ENCODE measurements around the gene ADRA2A. TPM values are rescaled to one million over a fixed set of nuclear protein-coding genes. Genes with fewer than 3 reads are reported as not detected.

The ADRA2A gene
- total RNA-seq: 0.07 to 0.17 TPM in 2 of 3 replicates, not detected in the other
- long read RNA-seq: 0 reads

- Mint-ChIP-seq H3K36me3 (ENCODE audit: low read depth) (no peaks in the 10 kb centered on the region), H3K4me1 (ENCODE audit: low read depth) (peaks cover 12% of the 10 kb centered on the region), H3K27me3 (ENCODE audit: low read depth) (peaks cover 61% of the 10 kb centered on the region), H3K27ac (ENCODE audit: unreplicated experiment) (no peak within 1 kb of the TSS), H3K9me3 (ENCODE audit: low read depth) (no peaks in the 10 kb centered on the region), H3K4me3 (ENCODE audit: unreplicated experiment) (peak within 1 kb of the TSS; percentile 67)
- DNase-seq (ENCODE audit: low spot score): no peak
- TF ChIP-seq, protein P1, sequence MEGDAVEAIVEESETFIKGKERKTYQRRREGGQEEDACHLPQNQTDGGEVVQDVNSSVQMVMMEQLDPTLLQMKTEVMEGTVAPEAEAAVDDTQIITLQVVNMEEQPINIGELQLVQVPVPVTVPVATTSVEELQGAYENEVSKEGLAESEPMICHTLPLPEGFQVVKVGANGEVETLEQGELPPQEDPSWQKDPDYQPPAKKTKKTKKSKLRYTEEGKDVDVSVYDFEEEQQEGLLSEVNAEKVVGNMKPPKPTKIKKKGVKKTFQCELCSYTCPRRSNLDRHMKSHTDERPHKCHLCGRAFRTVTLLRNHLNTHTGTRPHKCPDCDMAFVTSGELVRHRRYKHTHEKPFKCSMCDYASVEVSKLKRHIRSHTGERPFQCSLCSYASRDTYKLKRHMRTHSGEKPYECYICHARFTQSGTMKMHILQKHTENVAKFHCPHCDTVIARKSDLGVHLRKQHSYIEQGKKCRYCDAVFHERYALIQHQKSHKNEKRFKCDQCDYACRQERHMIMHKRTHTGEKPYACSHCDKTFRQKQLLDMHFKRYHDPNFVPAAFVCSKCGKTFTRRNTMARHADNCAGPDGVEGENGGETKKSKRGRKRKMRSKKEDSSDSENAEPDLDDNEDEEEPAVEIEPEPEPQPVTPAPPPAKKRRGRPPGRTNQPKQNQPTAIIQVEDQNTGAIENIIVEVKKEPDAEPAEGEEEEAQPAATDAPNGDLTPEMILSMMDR (IDR thresholded peaks at IDR 0.05): no peak
Measured at GRCh38 chr10:111076682-111077478, at the start of gene ADRA2A. ADRA2A (plus strand) TSS chr10:111077029; CDS start chr10:111077997, 968 bp downstream.

- peaks cover 27% of the 10 kb centered on the region for H3K9me3 Mint-ChIP-seq (ENCODE audit: low read depth)
- H3K4me1 Mint-ChIP-seq (ENCODE audit: low read depth): peaks cover 17% of the 10 kb centered on the region
- H3K36me3 Mint-ChIP-seq (ENCODE audit: low read depth): peaks cover 30% of the 10 kb centered on the region
- H3K4me3 Mint-ChIP-seq (ENCODE audit: unreplicated experiment): no peak overlapping the region
- no peak overlapping the region for H3K27ac Mint-ChIP-seq (ENCODE audit: unreplicated experiment)
- H3K27me3 Mint-ChIP-seq (ENCODE audit: low read depth): no peaks in the 10 kb centered on the region
- TF ChIP-seq, protein P1 (IDR thresholded peaks at IDR 0.05): no peak
- DNase-seq (ENCODE audit: low spot score): no peak
Measured at GRCh38 chr10:111030042-111030750, 46.6 kb upstream of the ADRA2A start.

DNA sequence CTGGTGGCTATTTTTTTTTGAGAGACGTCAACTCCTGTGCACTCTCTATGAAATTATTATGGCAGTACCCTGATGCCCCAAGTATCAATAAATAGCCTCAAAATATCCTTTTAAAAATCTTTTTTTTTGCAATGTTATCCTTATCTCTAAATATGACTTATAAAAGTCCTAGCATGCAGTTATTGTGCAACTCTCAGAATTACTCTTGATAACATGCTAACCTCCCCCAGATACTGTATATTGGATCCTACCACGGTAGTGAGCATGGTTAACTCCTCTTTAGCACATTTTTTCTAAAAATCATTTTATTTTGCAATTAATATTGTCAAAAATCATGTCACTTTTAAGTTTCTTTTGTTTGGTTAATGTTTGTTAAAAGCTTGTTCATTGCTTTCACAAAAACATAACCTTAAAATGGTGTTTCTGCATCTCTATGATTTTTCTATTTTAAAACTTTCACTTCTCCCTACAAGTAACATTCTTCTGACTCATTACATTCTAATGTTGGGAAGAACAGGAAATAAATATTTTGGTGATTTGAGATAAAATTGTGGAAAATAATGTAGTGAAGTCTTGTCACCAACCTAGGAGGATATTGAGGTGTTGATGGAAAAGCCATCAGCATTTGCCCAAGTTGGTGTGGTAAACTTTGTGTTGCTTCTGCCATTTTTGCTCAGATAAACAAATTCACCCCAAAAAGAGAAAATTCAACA is 42.1 kb upstream of the ADRA2A start:
- Mint-ChIP-seq H3K27me3 (ENCODE audit: low read depth) (no peaks in the 10 kb centered on the region), H3K9me3 (ENCODE audit: low read depth) (peaks cover 34% of the 10 kb centered on the region), H3K4me3 (ENCODE audit: unreplicated experiment) (no peak overlapping the region), H3K27ac (ENCODE audit: unreplicated experiment) (peak overlapping the region; percentile 54), H3K36me3 (ENCODE audit: low read depth) (peaks cover 25% of the 10 kb centered on the region), H3K4me1 (ENCODE audit: low read depth) (peaks cover 21% of the 10 kb centered on the region)
- DNase-seq (ENCODE audit: low spot score): no peak
- TF ChIP-seq, protein P1 (IDR thresholded peaks at IDR 0.05): no peak

DNA sequence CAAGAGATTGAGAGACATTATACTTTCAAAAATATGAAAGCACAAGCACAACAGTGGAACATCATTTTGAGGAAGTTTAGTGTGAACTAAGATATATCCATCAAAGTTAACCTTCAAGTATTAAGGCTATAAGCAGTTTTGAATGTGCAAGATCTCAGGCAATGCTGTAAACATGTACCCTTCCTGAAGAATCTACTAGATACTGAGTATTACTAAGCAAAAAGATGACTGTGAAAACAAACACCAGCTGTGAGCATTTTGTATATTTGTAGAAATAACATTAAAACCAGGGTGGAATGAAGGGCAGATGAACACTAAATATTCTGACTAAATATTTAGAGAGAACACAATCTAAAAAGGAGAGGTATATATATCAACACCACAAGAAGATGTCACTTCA is 41.3 kb upstream of the ADRA2A start:
- TF ChIP-seq, protein P1 (IDR thresholded peaks at IDR 0.05): no peak
- Mint-ChIP-seq H3K4me3 (ENCODE audit: unreplicated experiment) (no peak overlapping the region), H3K36me3 (ENCODE audit: low read depth) (peaks cover 25% of the 10 kb centered on the region), H3K27me3 (ENCODE audit: low read depth) (no peaks in the 10 kb centered on the region), H3K4me1 (ENCODE audit: low read depth) (peaks cover 21% of the 10 kb centered on the region), H3K27ac (ENCODE audit: unreplicated experiment) (no peak overlapping the region), H3K9me3 (ENCODE audit: low read depth) (peaks cover 38% of the 10 kb centered on the region)
- DNase-seq (ENCODE audit: low spot score): no peak

DNA sequence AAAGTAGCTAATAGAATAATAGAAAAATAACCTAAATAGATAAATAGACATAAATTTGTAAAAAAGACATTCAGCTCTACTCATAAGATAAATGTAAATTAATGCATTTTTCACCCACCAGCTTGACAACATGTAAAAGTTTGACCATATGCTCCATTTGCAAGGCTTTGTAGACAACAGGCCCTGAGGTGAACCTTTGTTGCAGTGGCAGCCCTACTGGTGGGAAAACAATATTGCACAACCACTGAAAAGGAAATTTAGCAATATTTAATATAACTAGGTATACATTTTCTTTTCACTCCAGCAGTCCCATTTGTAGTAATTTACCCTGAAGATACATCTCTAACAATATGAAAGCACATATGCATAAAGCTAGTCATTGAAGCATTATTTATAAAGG is 39.0 kb upstream of the ADRA2A start:
- Mint-ChIP-seq H3K9me3 (ENCODE audit: low read depth) (peaks cover 50% of the 10 kb centered on the region), H3K27ac (ENCODE audit: unreplicated experiment) (no peak overlapping the region), H3K4me3 (ENCODE audit: unreplicated experiment) (no peak overlapping the region), H3K36me3 (ENCODE audit: low read depth) (peaks cover 14% of the 10 kb centered on the region), H3K4me1 (ENCODE audit: low read depth) (peaks cover 21% of the 10 kb centered on the region), H3K27me3 (ENCODE audit: low read depth) (no peaks in the 10 kb centered on the region)
- DNase-seq (ENCODE audit: low spot score): no peak
- TF ChIP-seq, protein P1 (IDR thresholded peaks at IDR 0.05): no peak
